KMS-11 (cell line): ENCODE measurements around the gene SART1.

Experiments used
- H2AFZ ChIP-seq: fragments of 200-600 bp; sonication (generic); 2 replicates; pipeline ENCODE4 v1.6.1; 2016; ENCODE audit warnings: antibody characterized with exemption, mixed run types, low read depth
- H3K27ac ChIP-seq: fragments of 200-600 bp; sonication (generic); 2 replicates; pipeline ENCODE4 v1.6.1; 2016; ENCODE audit warnings: mild to moderate bottlenecking, mixed run types
- H3K27me3 ChIP-seq: fragments of 200-600 bp; sonication (generic); 2 replicates; pipeline ENCODE4 v1.6.1; 2017; ENCODE audit warnings: mild to moderate bottlenecking, low read depth, mixed run types, moderate library complexity; ENCODE audit not compliant: insufficient read depth
- H3K36me3 ChIP-seq: fragments of 200-600 bp; sonication (generic); 2 replicates; pipeline ENCODE4 v1.6.1; 2017; ENCODE audit warnings: mild to moderate bottlenecking, mixed run types; ENCODE audit not compliant: insufficient read depth
- H3K4me1 ChIP-seq: fragments of 200-600 bp; sonication (generic); 2 replicates; pipeline ENCODE4 v1.6.1; 2016; ENCODE audit warnings: mild to moderate bottlenecking, low read depth, mixed run types; ENCODE audit not compliant: poor library complexity, severe bottlenecking
- H3K4me2 ChIP-seq: fragments of 200-600 bp; sonication (generic); 2 replicates; pipeline ENCODE4 v1.7.0; 2016; ENCODE audit warnings: mild to moderate bottlenecking, mixed run types
- H3K4me3 ChIP-seq: fragments of 200-600 bp; sonication (generic); IDR thresholded peaks from 2 replicates; pipeline ENCODE4 v1.6.1; 2017; ENCODE audit warnings: low read depth, low read length, mixed read lengths; ENCODE audit not compliant: insufficient read depth
- H3K79me2 ChIP-seq: fragments of 200-600 bp; sonication (generic); 2 replicates; pipeline ENCODE4 v1.6.1; 2016; ENCODE audit warnings: low read depth, mixed run types; ENCODE audit not compliant: insufficient read depth
- H3K9ac ChIP-seq: fragments of 200-600 bp; sonication (generic); 2 replicates; pipeline ENCODE4 v1.6.1; 2016; ENCODE audit warnings: mild to moderate bottlenecking, mixed run types
- H4K20me1 ChIP-seq: fragments of 200-600 bp; sonication (generic); 2 replicates; pipeline ENCODE4 v1.6.1; 2016; ENCODE audit warnings: mild to moderate bottlenecking, mixed run types; ENCODE audit not compliant: insufficient read depth
- CTCF ChIP-seq: fragments of 200-600 bp; sonication (generic); conservative IDR thresholded peaks from 2 replicates; pipeline ENCODE4 v1.6.1; 2017; ENCODE audit warnings: low read depth, mild to moderate bottlenecking, antibody characterized with exemption, low read length, moderate library complexity, mixed read lengths

Gene SART1

GRCh38 chr11:65978391-65979238, 17.1 kb downstream of the SART1 start:
- H3K9ac ChIP-seq, result no peak overlapping the region
- H4K20me1 ChIP-seq, result no peaks in the 10 kb centered on the region
- H3K36me3 ChIP-seq, result no peaks in the 10 kb centered on the region
- H3K27ac ChIP-seq, result no peak overlapping the region
- no peak overlapping the region for H2AFZ ChIP-seq
- H3K79me2 ChIP-seq, result no peaks in the 10 kb centered on the region
- no peak for TF ChIP-seq CTCF
- H3K27me3 ChIP-seq, result no peaks in the 10 kb centered on the region
- H3K4me1 ChIP-seq, result no peaks in the 10 kb centered on the region
- H3K4me2 ChIP-seq, result no peak overlapping the region
- no peak overlapping the region for H3K4me3 ChIP-seq

- Histone ChIP-seq H4K20me1 (no peaks in the 10 kb centered on the region), H3K27me3 (no peaks in the 10 kb centered on the region), H3K4me1 (no peaks in the 10 kb centered on the region), H3K4me2 (no peak overlapping the region), H3K79me2 (no peaks in the 10 kb centered on the region), H2AFZ (no peak overlapping the region), H3K27ac (no peak overlapping the region), H3K9ac (no peak overlapping the region), H3K36me3 (no peaks in the 10 kb centered on the region), H3K4me3 (no peak overlapping the region)
- no peak for TF ChIP-seq CTCF
Observed at GRCh38 chr11:65979261-65979759, 17.8 kb downstream of the SART1 start.

GRCh38 chr11:65981101-65981740, 19.7 kb downstream of the SART1 start:
- Histone ChIP-seq H3K4me3 (no peak overlapping the region), H3K27me3 (no peaks in the 10 kb centered on the region), H4K20me1 (no peaks in the 10 kb centered on the region), H2AFZ (no peak overlapping the region), H3K4me1 (no peaks in the 10 kb centered on the region), H3K27ac (no peak overlapping the region), H3K79me2 (no peaks in the 10 kb centered on the region), H3K4me2 (no peak overlapping the region), H3K9ac (no peak overlapping the region), H3K36me3 (no peaks in the 10 kb centered on the region)
- no peak for TF ChIP-seq CTCF

GRCh38 chr11:65981972-65982823, 20.7 kb downstream of the SART1 start:
- Histone ChIP-seq H3K4me2 (no peak overlapping the region), H3K79me2 (no peaks in the 10 kb centered on the region), H3K4me3 (no peak overlapping the region), H4K20me1 (no peaks in the 10 kb centered on the region), H3K36me3 (no peaks in the 10 kb centered on the region), H2AFZ (no peak overlapping the region), H3K27me3 (no peaks in the 10 kb centered on the region), H3K9ac (no peak overlapping the region), H3K27ac (no peak overlapping the region), H3K4me1 (no peaks in the 10 kb centered on the region)
- no peak for TF ChIP-seq CTCF
